ENCODE data around the gene NRF1. TPM values are rescaled to one million over a fixed set of nuclear protein-coding genes. Genes with fewer than 3 reads are reported as not detected.

Gene NRF1
- total RNA-seq, 1 experiment from 2014 or later, result 25.9 TPM

DNA sequence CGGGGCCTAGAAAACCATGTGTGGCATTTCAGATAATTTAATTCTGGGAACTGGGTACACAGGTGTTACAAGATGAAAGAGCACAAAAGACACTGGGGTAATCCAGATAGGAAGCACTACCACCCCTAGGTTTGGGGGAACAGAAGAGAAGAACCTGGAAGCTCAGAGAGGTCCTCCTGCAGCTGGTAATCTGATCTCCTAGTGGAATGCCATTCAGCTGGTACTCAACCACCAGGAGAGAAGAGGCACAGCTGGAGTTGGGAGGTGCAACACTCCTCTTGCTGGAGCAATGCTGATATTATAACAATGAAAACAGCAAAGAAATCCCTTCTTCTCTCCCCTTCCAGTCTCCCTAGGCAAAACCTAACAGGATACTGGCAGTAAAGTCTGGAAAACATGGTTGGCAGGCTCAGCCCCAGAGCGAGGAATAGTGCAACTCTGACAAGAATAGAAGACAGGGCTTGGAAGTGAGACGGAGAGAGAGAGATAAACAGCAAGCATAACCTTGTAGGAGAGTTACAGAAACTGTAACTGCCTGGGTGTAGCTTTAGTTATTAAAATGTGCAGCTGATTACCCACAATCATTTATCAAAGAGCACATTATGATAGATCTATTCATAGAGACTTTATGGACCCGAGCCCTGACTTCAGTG is 35.0 kb downstream of the NRF1 start:
- H2AFZ ChIP-seq (ENCODE audit: low read depth, low read length, poor library complexity, severe bottlenecking), result no peak overlapping the region
- ATAC-seq (peak; percentile 52; the same call in 1 of the 2 replicates), DNase-seq (ENCODE audit: low read depth, low spot score) (no peak)
- RAD21 ChIA-PET (ENCODE audit: low non-redundant PET in 1 of 2, low total read pairs in 2 of 2, uncharacterized antibody in 2 of 2, unreplicated experiment in 2 of 2), result no interaction called here
- no peak overlapping the region for H3K27ac ChIP-seq (ENCODE audit: low read depth, low read length)
- TF ChIP-seq POLR2AphosphoS5 (IDR thresholded peaks at IDR 0.05; ENCODE audit: low read depth, low read length), result no peak
- no peak for TF ChIP-seq FOSL1 (IDR thresholded peaks at IDR 0.05; ENCODE audit: low read depth)
- no peak for TF ChIP-seq SRF (IDR thresholded peaks at IDR 0.05; ENCODE audit: low read depth)
- TF ChIP-seq, protein P1, sequence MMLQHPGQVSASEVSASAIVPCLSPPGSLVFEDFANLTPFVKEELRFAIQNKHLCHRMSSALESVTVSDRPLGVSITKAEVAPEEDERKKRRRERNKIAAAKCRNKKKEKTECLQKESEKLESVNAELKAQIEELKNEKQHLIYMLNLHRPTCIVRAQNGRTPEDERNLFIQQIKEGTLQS (IDR thresholded peaks at IDR 0.05), result no peak
- TF ChIP-seq, protein P2, sequence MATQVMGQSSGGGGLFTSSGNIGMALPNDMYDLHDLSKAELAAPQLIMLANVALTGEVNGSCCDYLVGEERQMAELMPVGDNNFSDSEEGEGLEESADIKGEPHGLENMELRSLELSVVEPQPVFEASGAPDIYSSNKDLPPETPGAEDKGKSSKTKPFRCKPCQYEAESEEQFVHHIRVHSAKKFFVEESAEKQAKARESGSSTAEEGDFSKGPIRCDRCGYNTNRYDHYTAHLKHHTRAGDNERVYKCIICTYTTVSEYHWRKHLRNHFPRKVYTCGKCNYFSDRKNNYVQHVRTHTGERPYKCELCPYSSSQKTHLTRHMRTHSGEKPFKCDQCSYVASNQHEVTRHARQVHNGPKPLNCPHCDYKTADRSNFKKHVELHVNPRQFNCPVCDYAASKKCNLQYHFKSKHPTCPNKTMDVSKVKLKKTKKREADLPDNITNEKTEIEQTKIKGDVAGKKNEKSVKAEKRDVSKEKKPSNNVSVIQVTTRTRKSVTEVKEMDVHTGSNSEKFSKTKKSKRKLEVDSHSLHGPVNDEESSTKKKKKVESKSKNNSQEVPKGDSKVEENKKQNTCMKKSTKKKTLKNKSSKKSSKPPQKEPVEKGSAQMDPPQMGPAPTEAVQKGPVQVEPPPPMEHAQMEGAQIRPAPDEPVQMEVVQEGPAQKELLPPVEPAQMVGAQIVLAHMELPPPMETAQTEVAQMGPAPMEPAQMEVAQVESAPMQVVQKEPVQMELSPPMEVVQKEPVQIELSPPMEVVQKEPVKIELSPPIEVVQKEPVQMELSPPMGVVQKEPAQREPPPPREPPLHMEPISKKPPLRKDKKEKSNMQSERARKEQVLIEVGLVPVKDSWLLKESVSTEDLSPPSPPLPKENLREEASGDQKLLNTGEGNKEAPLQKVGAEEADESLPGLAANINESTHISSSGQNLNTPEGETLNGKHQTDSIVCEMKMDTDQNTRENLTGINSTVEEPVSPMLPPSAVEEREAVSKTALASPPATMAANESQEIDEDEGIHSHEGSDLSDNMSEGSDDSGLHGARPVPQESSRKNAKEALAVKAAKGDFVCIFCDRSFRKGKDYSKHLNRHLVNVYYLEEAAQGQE (IDR thresholded peaks at IDR 0.05; ENCODE audit: low read depth), result no peak
- no peak for TF ChIP-seq EZH2phosphoT487 (IDR thresholded peaks at IDR 0.05; ENCODE audit: borderline replicate concordance)
- no peak for TF ChIP-seq EZH2 (IDR thresholded peaks at IDR 0.05)
- TF ChIP-seq, protein P3, sequence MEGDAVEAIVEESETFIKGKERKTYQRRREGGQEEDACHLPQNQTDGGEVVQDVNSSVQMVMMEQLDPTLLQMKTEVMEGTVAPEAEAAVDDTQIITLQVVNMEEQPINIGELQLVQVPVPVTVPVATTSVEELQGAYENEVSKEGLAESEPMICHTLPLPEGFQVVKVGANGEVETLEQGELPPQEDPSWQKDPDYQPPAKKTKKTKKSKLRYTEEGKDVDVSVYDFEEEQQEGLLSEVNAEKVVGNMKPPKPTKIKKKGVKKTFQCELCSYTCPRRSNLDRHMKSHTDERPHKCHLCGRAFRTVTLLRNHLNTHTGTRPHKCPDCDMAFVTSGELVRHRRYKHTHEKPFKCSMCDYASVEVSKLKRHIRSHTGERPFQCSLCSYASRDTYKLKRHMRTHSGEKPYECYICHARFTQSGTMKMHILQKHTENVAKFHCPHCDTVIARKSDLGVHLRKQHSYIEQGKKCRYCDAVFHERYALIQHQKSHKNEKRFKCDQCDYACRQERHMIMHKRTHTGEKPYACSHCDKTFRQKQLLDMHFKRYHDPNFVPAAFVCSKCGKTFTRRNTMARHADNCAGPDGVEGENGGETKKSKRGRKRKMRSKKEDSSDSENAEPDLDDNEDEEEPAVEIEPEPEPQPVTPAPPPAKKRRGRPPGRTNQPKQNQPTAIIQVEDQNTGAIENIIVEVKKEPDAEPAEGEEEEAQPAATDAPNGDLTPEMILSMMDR (IDR thresholded peaks at IDR 0.05 in 2 of 3, conservative IDR thresholded peaks at IDR 0.05 in 1 of 3; ENCODE audit: borderline replicate concordance in 1 of 3, insufficient read depth in 1 of 3, low read depth in 2 of 3, low read length in 2 of 3), result no peak
- TF ChIP-seq EGR1 (IDR thresholded peaks at IDR 0.05; ENCODE audit: low read depth), result no peak
- TF ChIP-seq, protein P4, sequence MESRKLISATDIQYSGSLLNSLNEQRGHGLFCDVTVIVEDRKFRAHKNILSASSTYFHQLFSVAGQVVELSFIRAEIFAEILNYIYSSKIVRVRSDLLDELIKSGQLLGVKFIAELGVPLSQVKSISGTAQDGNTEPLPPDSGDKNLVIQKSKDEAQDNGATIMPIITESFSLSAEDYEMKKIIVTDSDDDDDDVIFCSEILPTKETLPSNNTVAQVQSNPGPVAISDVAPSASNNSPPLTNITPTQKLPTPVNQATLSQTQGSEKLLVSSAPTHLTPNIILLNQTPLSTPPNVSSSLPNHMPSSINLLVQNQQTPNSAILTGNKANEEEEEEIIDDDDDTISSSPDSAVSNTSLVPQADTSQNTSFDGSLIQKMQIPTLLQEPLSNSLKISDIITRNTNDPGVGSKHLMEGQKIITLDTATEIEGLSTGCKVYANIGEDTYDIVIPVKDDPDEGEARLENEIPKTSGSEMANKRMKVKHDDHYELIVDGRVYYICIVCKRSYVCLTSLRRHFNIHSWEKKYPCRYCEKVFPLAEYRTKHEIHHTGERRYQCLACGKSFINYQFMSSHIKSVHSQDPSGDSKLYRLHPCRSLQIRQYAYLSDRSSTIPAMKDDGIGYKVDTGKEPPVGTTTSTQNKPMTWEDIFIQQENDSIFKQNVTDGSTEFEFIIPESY (IDR thresholded peaks at IDR 0.05; ENCODE audit: extremely low read depth, insufficient replicate concordance, low read length), result no peak
- TF ChIP-seq, protein P5, sequence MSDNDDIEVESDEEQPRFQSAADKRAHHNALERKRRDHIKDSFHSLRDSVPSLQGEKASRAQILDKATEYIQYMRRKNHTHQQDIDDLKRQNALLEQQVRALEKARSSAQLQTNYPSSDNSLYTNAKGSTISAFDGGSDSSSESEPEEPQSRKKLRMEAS (IDR thresholded peaks at IDR 0.05), result no peak
- TF ChIP-seq ELF1 (IDR thresholded peaks at IDR 0.05; ENCODE audit: borderline replicate concordance, low read depth), result no peak
- no peak for TF ChIP-seq JUND (IDR thresholded peaks at IDR 0.05)
- TF ChIP-seq SP1 (IDR thresholded peaks at IDR 0.05; ENCODE audit: low read depth), result no peak
- TF ChIP-seq SIN3A (IDR thresholded peaks at IDR 0.05; ENCODE audit: low read depth), result no peak
- intact Hi-C loops (cut with micrococcal nuclease), result no loop called here
- no TSS peak for BruUV-seq (replicated peaks)
- H3K79me2 ChIP-seq (ENCODE audit: insufficient read depth, low read length), result peaks cover 78% of the 10 kb centered on the region
- no peak overlapping the region for H3K9ac ChIP-seq (ENCODE audit: low read length)
- H3K27me3 ChIP-seq (ENCODE audit: insufficient read depth, low read length), result no peaks in the 10 kb centered on the region
- no peak overlapping the region for H3K4me2 ChIP-seq (ENCODE audit: low read length)
- CTCF ChIA-PET, result interaction anchor here (1.2 to 2.9 kb wide), 2 partner anchors 179 to 303 kb away, joined by 4 to 10 read pairs; no protein-coding TSS in a partner anchor
- no peak overlapping the region for H3K4me3 ChIP-seq (replicated peaks in 1 of 2; ENCODE audit: low read depth in 1 of 2, low read length in 2 of 2)
- peaks cover 8 to 18% of the 10 kb centered on the region in 2 experiments; a peak in 3 of 4 replicates for H3K4me1 ChIP-seq (ENCODE audit: control insufficient read depth in 1 of 2, insufficient read depth in 2 of 2, low read length in 2 of 2)
- no peaks in the 10 kb centered on the region for H3K9me3 ChIP-seq (ENCODE audit: control insufficient read depth in 1 of 2, insufficient read depth in 1 of 2, low read depth in 1 of 2, low read length in 2 of 2)
- H3K9me2 ChIP-seq (ENCODE audit: insufficient read depth), result no peaks in the 10 kb centered on the region
- no peaks in the 10 kb centered on the region for H3K36me3 ChIP-seq (ENCODE audit: control insufficient read depth in 1 of 2, insufficient read depth in 2 of 2, low read length in 2 of 2)
- H4K20me1 ChIP-seq (ENCODE audit: insufficient read depth), result peaks cover 12% of the 10 kb centered on the region
- POLR2A ChIA-PET, result no interaction called here
